IMR-90 (cell line): ENCODE data around the gene TOE1. TPM values are rescaled to one million over a fixed set of nuclear protein-coding genes. Genes with fewer than 3 reads are reported as not detected.

ENCODE experiments used
- ATAC-seq: fragments of 200-7000 bp; cut with Tn5 transposase; 2 replicates; pipeline ENCODE4 v1.9.1; 2020; ENCODE audit warnings: low read depth, mild to moderate bottlenecking, moderate library complexity
- BruUV-seq: library from RNA; stranded (reverse); fragments of 400-500 nt; replicated peaks from 2 replicates; lab custom pipeline; 2021; lab: Mats Ljungman, UMichigan
- CTCF ChIA-PET: fragments of 300-600 bp; formaldehyde crosslinking; extraction: SDS; loops from one replicate; lab custom pipeline; 2021; ENCODE audit warnings: antibody characterized with exemption; lab: Yijun Ruan, JAX
- POLR2A ChIA-PET: fragments of 300-600 bp; sonication (Branson Sonifier 250); formaldehyde crosslinking; loops from one replicate; lab custom pipeline; 2022; ENCODE audit warnings: antibody characterized with exemption; ENCODE audit not compliant: unreplicated experiment; lab: Charles Lee
- DNase-seq: peaks from one replicate; pipeline ENCODE4 v3.0.0; 2013
- H2AFZ ChIP-seq: replicated peaks from 2 replicates; pipeline ENCODE3; 2013; ENCODE audit warnings: low read length, mild to moderate bottlenecking; ENCODE audit not compliant: poor library complexity
- H2AK5ac ChIP-seq: 2 replicates; pipeline ENCODE4 v1.6.1; 2013; ENCODE audit warnings: low read depth, low read length, inconsistent platforms
- H2AK9ac ChIP-seq: replicated peaks from 2 replicates; pipeline ENCODE3; 2013; ENCODE audit warnings: mild to moderate bottlenecking, low read depth, low read length, moderate library complexity; ENCODE audit not compliant: poor library complexity
- H2BK120ac ChIP-seq: 2 replicates; pipeline ENCODE4 v1.6.1; 2013; ENCODE audit warnings: low read depth, low read length, inconsistent platforms
- H2BK15ac ChIP-seq: 3 replicates; pipeline ENCODE4 v1.6.1; 2013; ENCODE audit warnings: low read depth, low read length, inconsistent platforms
- H2BK20ac ChIP-seq: 2 replicates; pipeline ENCODE4 v1.6.1; 2013; ENCODE audit warnings: low read depth, mild to moderate bottlenecking, inconsistent platforms, low read length, moderate library complexity
- H2BK5ac ChIP-seq: 2 replicates; pipeline ENCODE4 v1.6.1; 2013; ENCODE audit warnings: mild to moderate bottlenecking, low read depth, low read length, inconsistent platforms; ENCODE audit not compliant: poor library complexity, severe bottlenecking
- H3K14ac ChIP-seq: replicated peaks from 2 replicates; pipeline ENCODE4 v1.6.1; 2013; ENCODE audit warnings: low read depth, low read length, inconsistent platforms
- H3K18ac ChIP-seq: 2 replicates; pipeline ENCODE4 v1.6.1; 2013; ENCODE audit warnings: low read depth, low read length, control low read depth
- H3K23ac ChIP-seq: 2 replicates; pipeline ENCODE4 v1.6.1; 2013; ENCODE audit warnings: low read depth, low read length, inconsistent platforms
- H3K27ac ChIP-seq: 2 replicates; pipeline ENCODE4 v1.5.1; 2013; ENCODE audit warnings: mild to moderate bottlenecking, control low read depth, low read length; ENCODE audit not compliant: insufficient read depth
- H3K27me3 ChIP-seq: 2 replicates; pipeline ENCODE4 v1.6.1; 2013; ENCODE audit warnings: low read length; ENCODE audit not compliant: control insufficient read depth, insufficient read depth
- H3K36me3 ChIP-seq: 2 replicates; pipeline ENCODE4 v1.6.1; 2013; ENCODE audit warnings: low read length, mixed read lengths; ENCODE audit not compliant: control insufficient read depth, insufficient read depth
- H3K4ac ChIP-seq: 2 replicates; pipeline ENCODE4 v1.6.1; 2013; ENCODE audit warnings: low read depth, low read length, inconsistent platforms
- H3K4me1 ChIP-seq: 2 replicates; pipeline ENCODE4 v1.6.1; 2013; ENCODE audit warnings: low read length, mixed read lengths; ENCODE audit not compliant: control insufficient read depth, insufficient read depth
- H3K4me2 ChIP-seq: 2 replicates; pipeline ENCODE4 v1.6.1; 2013; ENCODE audit warnings: low read depth, mild to moderate bottlenecking, control low read depth, low read length, moderate library complexity
- H3K4me3 ChIP-seq: 2 replicates; pipeline ENCODE4 v1.5.1; 2013; ENCODE audit warnings: low read depth, mild to moderate bottlenecking, control low read depth, low read length, moderate library complexity; ENCODE audit not compliant: insufficient read depth
- H3K56ac ChIP-seq: 2 replicates; pipeline ENCODE4 v1.6.1; 2013; ENCODE audit warnings: low read length, inconsistent platforms; ENCODE audit not compliant: insufficient read depth; ENCODE audit errors: extremely low read depth
- H3K79me1 ChIP-seq, 2 experiments: 2 replicates each; pipeline ENCODE4 v1.6.1; 2013; ENCODE audit warnings: low read length in 2 of 2, inconsistent platforms in 1 of 2, low read depth in 1 of 2
- H3K9ac ChIP-seq: 2 replicates; pipeline ENCODE4 v1.6.1; 2013; ENCODE audit warnings: low read depth, low read length, control low read depth
- H3K9me1 ChIP-seq: 2 replicates; pipeline ENCODE4 v1.6.1; 2013; ENCODE audit warnings: low read length, inconsistent platforms; ENCODE audit not compliant: insufficient read depth
- H3K9me3 ChIP-seq: 2 replicates; pipeline ENCODE4 v1.6.1; 2013; ENCODE audit warnings: low read length; ENCODE audit not compliant: control insufficient read depth, insufficient read depth
- H4K20me1 ChIP-seq: 2 replicates; pipeline ENCODE4 v1.6.1; 2013; ENCODE audit warnings: low read length, inconsistent platforms; ENCODE audit not compliant: insufficient read depth
- H4K5ac ChIP-seq: 2 replicates; pipeline ENCODE4 v1.6.1; 2013; ENCODE audit warnings: mild to moderate bottlenecking, low read depth, low read length, control low read depth
- H4K8ac ChIP-seq, 2 experiments: 2 replicates each; pipeline ENCODE4 v1.6.1; 2013; ENCODE audit warnings: low read depth in 2 of 2, low read length in 2 of 2, control low read depth in 1 of 2, inconsistent platforms in 1 of 2
- H4K91ac ChIP-seq: 2 replicates; pipeline ENCODE4 v1.6.1; 2013; ENCODE audit warnings: low read depth, low read length, inconsistent platforms; ENCODE audit not compliant: insufficient read depth
- BHLHE40 ChIP-seq: fragments of 150-350 bp; IDR thresholded peaks from 2 replicates; pipeline ENCODE4 v1.6.1; 2016; ENCODE audit warnings: mild to moderate bottlenecking, low read depth, low read length
- CEBPB ChIP-seq: IDR thresholded peaks from 2 replicates; pipeline ENCODE4 v1.6.1; 2012; ENCODE audit warnings: low read depth, low read length, improper control_type of control experiment
- CHD1 ChIP-seq: IDR thresholded peaks from 2 replicates; pipeline ENCODE4 v1.6.1; 2012; ENCODE audit warnings: low read depth, low read length, improper control_type of control experiment
- CTCF ChIP-seq: conservative IDR thresholded peaks from 2 replicates; pipeline ENCODE4 v1.5.1; 2012; ENCODE audit warnings: mild to moderate bottlenecking, low read depth, low read length, improper control_type of control experiment
- ELK1 ChIP-seq: fragments of 150-350 bp; IDR thresholded peaks from 2 replicates; pipeline ENCODE4 v1.6.1; 2016; ENCODE audit warnings: low read depth, mild to moderate bottlenecking, low read length, moderate library complexity, borderline replicate concordance
- FOS ChIP-seq: fragments of 150-350 bp; IDR thresholded peaks from 2 replicates; pipeline ENCODE4 v1.6.1; 2016; ENCODE audit warnings: low read depth, low read length
- MAFK ChIP-seq: IDR thresholded peaks from 2 replicates; pipeline ENCODE4 v1.6.1; 2012; ENCODE audit warnings: low read depth, low read length, improper control_type of control experiment
- MAZ ChIP-seq: IDR thresholded peaks from 2 replicates; pipeline ENCODE4 v1.6.1; 2012; ENCODE audit warnings: low read depth, mild to moderate bottlenecking, low read length, improper control_type of control experiment, moderate library complexity, borderline replicate concordance
- MXI1 ChIP-seq: IDR thresholded peaks from 2 replicates; pipeline ENCODE4 v1.6.1; 2012; ENCODE audit warnings: low read depth, mild to moderate bottlenecking, low read length, moderate library complexity, borderline replicate concordance
- NFE2L2 ChIP-seq: fragments of 150-350 bp; IDR thresholded peaks from 2 replicates; pipeline ENCODE4 v1.6.1; 2016; ENCODE audit warnings: low read depth, mild to moderate bottlenecking, low read length
- POLR2A ChIP-seq: IDR thresholded peaks from 2 replicates; pipeline ENCODE4 v1.6.1; 2012; ENCODE audit warnings: mild to moderate bottlenecking, low read depth, low read length
- RAD21 ChIP-seq: IDR thresholded peaks from 2 replicates; pipeline ENCODE4 v1.6.1; 2012; ENCODE audit warnings: low read length, improper control_type of control experiment
- RFX5 ChIP-seq: IDR thresholded peaks from 2 replicates; pipeline ENCODE4 v1.8.0; 2012; ENCODE audit warnings: low read depth, mild to moderate bottlenecking, low read length, moderate library complexity
- SMC3 ChIP-seq: fragments of 150-350 bp; IDR thresholded peaks from 2 replicates; pipeline ENCODE4 v1.6.1; 2016; ENCODE audit warnings: low read depth, mild to moderate bottlenecking, antibody characterized with exemption, low read length, moderate library complexity
- USF2 ChIP-seq: fragments of 150-350 bp; IDR thresholded peaks from 2 replicates; pipeline ENCODE4 v1.6.1; 2017; ENCODE audit warnings: mild to moderate bottlenecking, antibody characterized with exemption, low read length, low read depth
- WGBS, 2 experiments: methylation state at CpG; one replicate each; pipeline versions ENCODE4 v1.1.5 to v1.1.7; 2013; ENCODE audit warnings: missing lambda C conversion rate in 2 of 2; ENCODE audit not compliant: insufficient read length in 1 of 2; ENCODE audit errors: extremely low coverage in 2 of 2; 5-methylcytosine and 5-hydroxymethylcytosine counted together
- dilution Hi-C: fragments of 300-500 bp; cut with HindIII; formaldehyde crosslinking; loops from one replicate; pipeline ENCODE4 v1.14.3; 2018; ENCODE audit warnings: low sequenced_read_pairs; ENCODE audit not compliant: unreplicated experiment
- in situ Hi-C: fragments of 300-500 bp; cut with MboI; formaldehyde crosslinking; loops from 3 replicates; pipeline ENCODE4 v1.14.3; 2019; ENCODE audit warnings: low sequenced_read_pairs, inconsistent platforms, mixed read lengths
- intact Hi-C: fragments of 100-400 bp; cut with micrococcal nuclease; formaldehyde crosslinking; loops from 2 replicates; pipeline ENCODE4 v1.10.0; 2022
- polyA plus RNA-seq, 3 experiments: library from polyadenylated mRNA; depleted of rRNA; stranded (reverse); fragments of >200 nt; gene quantifications; 2 replicates each; pipeline ENCODE4 v1.2.3, GENCODE V29; 2012; ENCODE audit warnings: low replicate concordance in 1 of 3
- total RNA-seq: library from RNA; depleted of rRNA; stranded (reverse); fragments of >200 nt; gene quantifications from 2 replicates; pipeline ENCODE4 v1.2.3, GENCODE V29; 2012

Gene TOE1
- total and polyA plus RNA-seq, 2 of the 4 experiments (the other 2 are of a cell fraction) = 15.5 to 18.6 TPM

GRCh38 chr1:45322486-45323040 is 17.4 kb upstream of the TOE1 start:
- no TSS peak for BruUV-seq
- Histone ChIP-seq H3K9ac (no peak overlapping the region), H3K79me1 (no peaks in the 10 kb centered on the region), H2AK5ac (no peak overlapping the region), H4K5ac (no peak overlapping the region), H2BK20ac (no peak overlapping the region), H3K4me1 (no peaks in the 10 kb centered on the region), H3K18ac (no peak overlapping the region), H2BK15ac (no peak overlapping the region), H2BK120ac (no peak overlapping the region), H3K36me3 (no peaks in the 10 kb centered on the region), H4K20me1 (no peaks in the 10 kb centered on the region), H2AFZ (no peak overlapping the region), H3K27ac (no peak overlapping the region), H2BK5ac (no peak overlapping the region), H3K4ac (no peak overlapping the region), H3K56ac (no peak overlapping the region), H3K4me2 (no peak overlapping the region), H3K4me3 (no peak overlapping the region), H3K23ac (no peak overlapping the region), H3K14ac (no peak overlapping the region), H4K8ac (no peak overlapping the region), H3K27me3 (peaks cover 5% of the 10 kb centered on the region; the same call in 1 of the 2 replicates), H3K9me3 (no peaks in the 10 kb centered on the region), H4K91ac (no peak overlapping the region), H3K9me1 (peaks cover 3% of the 10 kb centered on the region; the same call in 1 of the 2 replicates), H2AK9ac (no peak overlapping the region)
- no peak for TF ChIP-seq MAZ
- TF ChIP-seq FOS = no peak
- no peak for TF ChIP-seq SMC3
- no peak for TF ChIP-seq RAD21
- no peak for TF ChIP-seq MAFK
- TF ChIP-seq CHD1 = no peak
- no peak for TF ChIP-seq CEBPB
- TF ChIP-seq USF2 = no peak
- no peak for TF ChIP-seq NFE2L2
- TF ChIP-seq RFX5 = no peak
- TF ChIP-seq CTCF = no peak
- no peak for TF ChIP-seq BHLHE40
- TF ChIP-seq ELK1 = no peak
- no peak for TF ChIP-seq POLR2A
- no peak for TF ChIP-seq MXI1
- in situ Hi-C loops (no loop called here), intact Hi-C loops (no loop called here), dilution Hi-C loops (no loop called here)
- POLR2A ChIA-PET = no interaction called here
- WGBS, 2 experiments = 80% methylated on average over 1 of the region's 10 CpGs; no CpG with 5 or more reads in 1 of the 2 experiments
- ATAC-seq = no peak
- CTCF ChIA-PET = no interaction called here
- DNase-seq = no peak
